GM12891 (cell line): ENCODE results near the gene SLC43A1.

Experiments used
- PAX5 ChIP-seq: IDR thresholded peaks from 2 replicates; pipeline ENCODE4 v1.6.1; 2011; ENCODE audit warnings: low read length, moderate library complexity, mild to moderate bottlenecking; ENCODE audit not compliant: insufficient read depth, severe bottlenecking
- POLR2A ChIP-seq: IDR thresholded peaks from 2 replicates; pipeline ENCODE4 v1.6.1; 2011; ENCODE audit warnings: low read depth, low read length, control low read depth
- POLR2AphosphoS5 ChIP-seq: IDR thresholded peaks from 2 replicates; pipeline ENCODE4 v1.6.1; 2011; ENCODE audit warnings: low read depth, low read length, control low read depth
- POU2F2 ChIP-seq: IDR thresholded peaks from 2 replicates; pipeline ENCODE4 v1.6.1; 2011; ENCODE audit warnings: low read depth, mild to moderate bottlenecking, control low read depth, low read length, moderate library complexity
- TAF1 ChIP-seq: IDR thresholded peaks from 2 replicates; pipeline ENCODE4 v1.6.1; 2011; ENCODE audit warnings: low read depth, low read length, control low read depth

GRCh38 chr11:57502870-57503269, 12.6 kb downstream of the SLC43A1 start:
- TF ChIP-seq POLR2A (no peak), TAF1 (no peak), POLR2AphosphoS5 (no peak), PAX5 (no peak), POU2F2 (no peak)
